Renal cortical epithelial cell (primary cell): ENCODE measurements around the gene MAPK10. TPM values are rescaled to one million over a fixed set of nuclear protein-coding genes. Genes with fewer than 3 reads are reported as not detected.
"Not testable (repeated sequence)": the region's sequence is repeated elsewhere in the genome, so short reads cannot be mapped to it uniquely, and the experiment has no call there.

Source experiments
- DNase-seq: peaks from one replicate; pipeline ENCODE4 v3.0.0-alpha.2; 2011; ENCODE audit warnings: low read depth
- total RNA-seq: library from RNA; depleted of rRNA; stranded (reverse); fragments of >200 nt; gene quantifications from 2 replicates; pipeline ENCODE4 v1.2.3, GENCODE V29; 2014

Gene MAPK10
- total RNA-seq, 1 donor from 2014 or later, result 42.9 TPM

- peak; percentile 87 for DNase-seq
Measured at GRCh38 chr4:86338989-86339388, 20.9 kb downstream of the MAPK10 start.

- DNase-seq, result peak; percentile 13
Measured at GRCh38 chr4:86338521-86338920, 21.3 kb downstream of the MAPK10 start.

GRCh38 chr4:86334020-86334750 is 25.7 kb downstream of the MAPK10 start:
- DNase-seq, result no peak

- DNase-seq, result no peak
Measured at GRCh38 chr4:86333236-86333635, 26.6 kb downstream of the MAPK10 start.

GRCh38 chr4:86330961-86331742 is 28.7 kb downstream of the MAPK10 start:
- no peak for DNase-seq

GRCh38 chr4:86330411-86330810 is 29.4 kb downstream of the MAPK10 start:
- DNase-seq, result not testable (repeated sequence)

- DNase-seq, result no peak
Measured at GRCh38 chr4:86329431-86329830, 30.4 kb downstream of the MAPK10 start.

GRCh38 chr4:86326400-86326799 is 33.5 kb downstream of the MAPK10 start:
- no peak for DNase-seq

GRCh38 chr4:86319390-86319789 is 40.5 kb downstream of the MAPK10 start:
- no peak for DNase-seq

GRCh38 chr4:86315579-86315978 is 44.3 kb downstream of the MAPK10 start:
- DNase-seq, result no peak

GRCh38 chr4:86313656-86314055 is 46.2 kb downstream of the MAPK10 start:
- DNase-seq, result no peak

- peak; percentile 65 for DNase-seq
Measured at GRCh38 chr4:86307432-86307831, 52.4 kb downstream of the MAPK10 start.

- peak; percentile 43 for DNase-seq
Measured at GRCh38 chr4:86306816-86307215, 53.0 kb downstream of the MAPK10 start.

- no peak for DNase-seq
Measured at GRCh38 chr4:86302830-86303229, 57.0 kb downstream of the MAPK10 start.

- peak; percentile 91 for DNase-seq
Measured at GRCh38 chr4:86302251-86302650, 57.6 kb downstream of the MAPK10 start.

GRCh38 chr4:86300516-86300915 is 59.3 kb downstream of the MAPK10 start:
- no peak for DNase-seq

GRCh38 chr4:86296865-86297264 is 63.0 kb downstream of the MAPK10 start:
- DNase-seq, result no peak

GRCh38 chr4:86294883-86295282 is 65.0 kb downstream of the MAPK10 start:
- no peak for DNase-seq

GRCh38 chr4:86291180-86291579 is 68.7 kb downstream of the MAPK10 start:
- DNase-seq, result no peak

- DNase-seq, result no peak
Measured at GRCh38 chr4:86286726-86287125, 73.1 kb downstream of the MAPK10 start.

- DNase-seq, result no peak
Measured at GRCh38 chr4:86283371-86283770, 76.5 kb downstream of the MAPK10 start.

- no peak for DNase-seq
Measured at GRCh38 chr4:86280246-86280645, 79.6 kb downstream of the MAPK10 start.

GRCh38 chr4:86279293-86279960 is 80.4 kb downstream of the MAPK10 start:
- no peak for DNase-seq
